ENCODE results near the gene FAM83F. TPM values are rescaled to one million over a fixed set of nuclear protein-coding genes. Genes with fewer than 3 reads are reported as not detected.
A peak's percentile ranks its signal among the peaks of the same experiment; 100 is the strongest.

FAM83F gene
- total and polyA plus RNA-seq, 2 donors (not counting 1 experiment from before 2014, with no cell fraction given), result not detected

- H3K4me3 ChIP-seq (replicated peaks in 1 of 4; ENCODE audit: control extremely low read depth in 1 of 4, insufficient read depth in 1 of 4, low read depth in 3 of 4, low read length in 4 of 4), result no peak overlapping the region
- H2AFZ ChIP-seq (ENCODE audit: low read length), result no peak overlapping the region
- H4K20me1 ChIP-seq (ENCODE audit: control insufficient read depth, extremely low read depth, insufficient read depth, low read length), result no peaks in the 10 kb centered on the region
- DNase-seq (ENCODE audit: low read depth in 2 of 2), result no peak
- H3K9me3 ChIP-seq (ENCODE audit: control insufficient read depth, insufficient read depth, low read depth, low read length), result no peaks in the 10 kb centered on the region
- no peak overlapping the region for H3K9ac ChIP-seq (ENCODE audit: insufficient read depth, low read length)
- TF ChIP-seq CTCF (conservative IDR thresholded peaks at IDR 0.05 in 1 of 2, IDR thresholded peaks at IDR 0.05 in 1 of 2; ENCODE audit: low read depth in 1 of 2, low read length in 2 of 2) (no peak), EZH2 (IDR thresholded peaks at IDR 0.05; ENCODE audit: low read length, missing control alignments) (no peak)
- H3K4me2 ChIP-seq (ENCODE audit: extremely low read depth, insufficient read depth, low read length), result no peak overlapping the region
- H3K79me2 ChIP-seq (ENCODE audit: control insufficient read depth, insufficient read depth, low read length), result no peaks in the 10 kb centered on the region
- H3K27ac ChIP-seq (ENCODE audit: insufficient read depth, low read length), result no peak overlapping the region
- peaks cover 5% of the 10 kb centered on the region for H3K4me1 ChIP-seq (ENCODE audit: control insufficient read depth, extremely low read depth, insufficient read depth, low read length)
- peaks cover 11% of the 10 kb centered on the region for H3K27me3 ChIP-seq (ENCODE audit: control insufficient read depth, insufficient read depth, low read length)
- no peaks in the 10 kb centered on the region for H3K36me3 ChIP-seq (ENCODE audit: control insufficient read depth, insufficient read depth, low read length)
Observed at GRCh38 chr22:40041366-40042137, 46.8 kb downstream of the FAM83F start.

GRCh38 chr22:40042312-40042711, 47.6 kb downstream of the FAM83F start:
- H3K4me2 ChIP-seq (ENCODE audit: extremely low read depth, insufficient read depth, low read length), result no peak overlapping the region

GRCh38 chr22:40043081-40043480, 48.3 kb downstream of the FAM83F start:
- Histone ChIP-seq H3K9ac (ENCODE audit: insufficient read depth, low read length) (no peak overlapping the region), H3K27ac (ENCODE audit: insufficient read depth, low read length) (no peak overlapping the region), H3K27me3 (ENCODE audit: control insufficient read depth, insufficient read depth, low read length) (peaks cover 11% of the 10 kb centered on the region), H3K9me3 (ENCODE audit: control insufficient read depth, insufficient read depth, low read depth, low read length) (no peaks in the 10 kb centered on the region), H3K79me2 (ENCODE audit: control insufficient read depth, insufficient read depth, low read length) (no peaks in the 10 kb centered on the region), H3K4me2 (ENCODE audit: extremely low read depth, insufficient read depth, low read length) (no peak overlapping the region), H3K36me3 (ENCODE audit: control insufficient read depth, insufficient read depth, low read length) (no peaks in the 10 kb centered on the region), H3K4me1 (ENCODE audit: control insufficient read depth, extremely low read depth, insufficient read depth, low read length) (peaks cover 5% of the 10 kb centered on the region), H2AFZ (ENCODE audit: low read length) (no peak overlapping the region), H4K20me1 (ENCODE audit: control insufficient read depth, extremely low read depth, insufficient read depth, low read length) (no peaks in the 10 kb centered on the region), H3K4me3 (replicated peaks in 1 of 4; ENCODE audit: control extremely low read depth in 1 of 4, insufficient read depth in 1 of 4, low read depth in 3 of 4, low read length in 4 of 4) (peak overlapping the region in 1 of 4 experiments; percentile 68)
- TF ChIP-seq EZH2 (IDR thresholded peaks at IDR 0.05; ENCODE audit: low read length, missing control alignments), result no peak
- no peak for TF ChIP-seq CTCF (conservative IDR thresholded peaks at IDR 0.05 in 1 of 2, IDR thresholded peaks at IDR 0.05 in 1 of 2; ENCODE audit: low read depth in 1 of 2, low read length in 2 of 2)
- peak in 1 of 2 donors; percentile 37 for DNase-seq (ENCODE audit: low read depth in 2 of 2)

More at GRCh38 chr22:40042312-40042711, 47.6 kb downstream of the FAM83F start:
- no peak overlapping the region for H3K4me3 ChIP-seq (replicated peaks in 1 of 4; ENCODE audit: control extremely low read depth in 1 of 4, insufficient read depth in 1 of 4, low read depth in 3 of 4, low read length in 4 of 4)
- H3K4me1 ChIP-seq (ENCODE audit: control insufficient read depth, extremely low read depth, insufficient read depth, low read length), result peaks cover 5% of the 10 kb centered on the region
- H3K9ac ChIP-seq (ENCODE audit: insufficient read depth, low read length), result no peak overlapping the region
- TF ChIP-seq EZH2 (IDR thresholded peaks at IDR 0.05; ENCODE audit: low read length, missing control alignments), result no peak
- TF ChIP-seq CTCF (conservative IDR thresholded peaks at IDR 0.05 in 1 of 2, IDR thresholded peaks at IDR 0.05 in 1 of 2; ENCODE audit: low read depth in 1 of 2, low read length in 2 of 2), result no peak
- no peaks in the 10 kb centered on the region for H3K9me3 ChIP-seq (ENCODE audit: control insufficient read depth, insufficient read depth, low read depth, low read length)
- peaks cover 11% of the 10 kb centered on the region for H3K27me3 ChIP-seq (ENCODE audit: control insufficient read depth, insufficient read depth, low read length)
- no peaks in the 10 kb centered on the region for H4K20me1 ChIP-seq (ENCODE audit: control insufficient read depth, extremely low read depth, insufficient read depth, low read length)
- H3K79me2 ChIP-seq (ENCODE audit: control insufficient read depth, insufficient read depth, low read length), result no peaks in the 10 kb centered on the region
- no peak overlapping the region for H2AFZ ChIP-seq (ENCODE audit: low read length)
- H3K27ac ChIP-seq (ENCODE audit: insufficient read depth, low read length), result no peak overlapping the region
- DNase-seq (ENCODE audit: low read depth in 2 of 2), result no peak
- no peaks in the 10 kb centered on the region for H3K36me3 ChIP-seq (ENCODE audit: control insufficient read depth, insufficient read depth, low read length)
